Measurements from ENCODE around the gene GLRX3. TPM values are rescaled to one million over a fixed set of nuclear protein-coding genes. Genes with fewer than 3 reads are reported as not detected.
A peak's percentile ranks its signal among the peaks of the same experiment; 100 is the strongest.

Gene GLRX3
- total RNA-seq, 2 experiments from 2014 or later: 73.8 to 83.7 TPM

GRCh38 chr10:130141038-130141437, 4.8 kb downstream of the GLRX3 start:
- H3K9me3 Mint-ChIP-seq: no peaks in the 10 kb centered on the region
- peaks cover 38% of the 10 kb centered on the region for H3K36me3 Mint-ChIP-seq (ENCODE audit: low read depth)
- no peaks in the 10 kb centered on the region for H3K27me3 Mint-ChIP-seq
- ChIA-PET POLR2A (interaction anchor here (0.7 to 2.7 kb wide), 3 partner anchors 30 to 36 kb away, joined by 3 to 41 read pairs (median 12); partner anchors contain the start of gene C10orf143), CTCF (interaction anchor here (0.9 to 2.2 kb wide), 3 partner anchors 20 to 252 kb away, joined by 3 to 8 read pairs (median 5); partner anchors contain the start of gene C10orf143)
- no peak overlapping the region for H3K27ac Mint-ChIP-seq
- no peak for DNase-seq
- H3K4me3 Mint-ChIP-seq: no peak overlapping the region
- H3K4me1 Mint-ChIP-seq: peaks cover 64% of the 10 kb centered on the region

- Mint-ChIP-seq H3K27me3 (no peaks in the 10 kb centered on the region), H3K4me3 (no peak overlapping the region), H3K36me3 (ENCODE audit: low read depth) (peaks cover 42% of the 10 kb centered on the region), H3K9me3 (no peaks in the 10 kb centered on the region), H3K27ac (peak overlapping the region; percentile 34), H3K4me1 (peaks cover 67% of the 10 kb centered on the region)
- POLR2A ChIA-PET: interaction anchor here (0.7 to 2.7 kb wide), 3 partner anchors 29 to 35 kb away, joined by 3 to 41 read pairs (median 12); partner anchors contain the start of gene C10orf143
- CTCF ChIA-PET: interaction anchor here (0.9 to 2.2 kb wide), 3 partner anchors 20 to 253 kb away, joined by 3 to 8 read pairs (median 5); partner anchors contain the start of gene C10orf143
- DNase-seq: no peak
Observed at GRCh38 chr10:130141460-130141859, 5.3 kb downstream of the GLRX3 start.

GRCh38 chr10:130141878-130142277, 5.7 kb downstream of the GLRX3 start:
- DNase-seq: peak; percentile 36
- ChIA-PET POLR2A (interaction anchor here (2.1 to 2.7 kb wide), 2 partner anchors 29 to 31 kb away, joined by 12 to 41 read pairs; partner anchors contain the start of gene C10orf143), CTCF (interaction anchor here (0.9 to 2.2 kb wide), 3 partner anchors 19 to 253 kb away, joined by 3 to 8 read pairs (median 5); partner anchors contain the start of gene C10orf143)
- no peaks in the 10 kb centered on the region for H3K9me3 Mint-ChIP-seq
- H3K4me3 Mint-ChIP-seq: no peak overlapping the region
- peaks cover 46% of the 10 kb centered on the region for H3K36me3 Mint-ChIP-seq (ENCODE audit: low read depth)
- H3K27ac Mint-ChIP-seq: peak overlapping the region; percentile 34
- H3K27me3 Mint-ChIP-seq: no peaks in the 10 kb centered on the region
- peaks cover 67% of the 10 kb centered on the region for H3K4me1 Mint-ChIP-seq

DNA sequence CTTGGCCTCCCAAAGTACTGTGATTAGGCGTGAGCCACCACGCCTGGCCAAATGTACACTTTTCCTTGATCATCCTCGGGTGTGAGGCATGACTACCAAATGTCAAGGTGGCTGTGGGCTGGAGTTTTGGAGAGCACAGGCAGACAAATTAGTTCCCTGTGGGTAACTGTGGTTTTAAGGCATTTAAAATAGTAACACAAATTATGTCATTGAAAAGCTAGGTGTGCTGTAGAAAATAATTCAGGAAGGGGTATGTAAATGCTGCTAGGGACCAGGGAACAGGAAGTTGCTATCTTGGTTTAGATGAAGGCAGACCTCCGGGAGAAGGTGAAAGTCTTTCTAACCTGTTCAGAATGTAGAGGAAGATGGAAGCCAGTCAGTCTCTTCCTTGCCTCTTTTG, 9.9 kb downstream of the GLRX3 start:
- peaks cover 32% of the 10 kb centered on the region for H3K4me1 Mint-ChIP-seq
- H3K36me3 Mint-ChIP-seq (ENCODE audit: low read depth): peaks cover 47% of the 10 kb centered on the region
- H3K27me3 Mint-ChIP-seq: no peaks in the 10 kb centered on the region
- H3K27ac Mint-ChIP-seq: no peak overlapping the region
- no peaks in the 10 kb centered on the region for H3K9me3 Mint-ChIP-seq
- CTCF ChIA-PET: no interaction called here
- H3K4me3 Mint-ChIP-seq: no peak overlapping the region
- DNase-seq: no peak
- POLR2A ChIA-PET: interaction anchor here (1.4 kb wide), 1 partner anchor 9 kb away, joined by 3 read pairs; no protein-coding TSS in a partner anchor

DNA sequence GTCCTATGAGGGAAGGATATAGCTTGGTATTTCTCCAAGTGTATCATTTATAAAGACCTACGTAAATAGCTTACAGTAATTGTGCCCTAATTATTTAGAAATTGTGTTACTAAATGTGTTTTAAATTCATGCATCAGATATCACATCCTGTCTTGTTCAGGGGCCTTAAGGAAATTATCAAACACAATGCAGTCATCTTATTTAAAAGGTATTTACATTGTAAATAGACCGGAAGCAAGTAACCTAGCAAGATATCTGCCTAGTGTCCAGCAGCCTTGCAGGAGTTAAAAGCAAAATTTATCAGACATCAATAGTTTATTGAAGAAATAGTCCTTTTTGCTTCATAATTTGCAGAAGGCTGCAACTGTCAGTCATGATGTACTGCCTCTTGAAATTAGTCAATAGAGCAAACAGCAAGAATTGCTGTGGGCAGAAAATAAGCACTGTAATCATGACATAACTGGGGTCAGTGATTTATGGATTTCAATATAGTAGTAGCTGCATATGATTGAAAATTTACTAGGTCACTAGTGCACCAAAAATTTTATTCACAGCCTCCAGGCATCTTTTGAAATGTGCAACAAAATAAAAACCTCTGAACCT, 23.1 kb downstream of the GLRX3 start:
- Mint-ChIP-seq H3K27ac (no peak overlapping the region), H3K4me1 (peaks cover 20% of the 10 kb centered on the region), H3K27me3 (no peaks in the 10 kb centered on the region)

DNA sequence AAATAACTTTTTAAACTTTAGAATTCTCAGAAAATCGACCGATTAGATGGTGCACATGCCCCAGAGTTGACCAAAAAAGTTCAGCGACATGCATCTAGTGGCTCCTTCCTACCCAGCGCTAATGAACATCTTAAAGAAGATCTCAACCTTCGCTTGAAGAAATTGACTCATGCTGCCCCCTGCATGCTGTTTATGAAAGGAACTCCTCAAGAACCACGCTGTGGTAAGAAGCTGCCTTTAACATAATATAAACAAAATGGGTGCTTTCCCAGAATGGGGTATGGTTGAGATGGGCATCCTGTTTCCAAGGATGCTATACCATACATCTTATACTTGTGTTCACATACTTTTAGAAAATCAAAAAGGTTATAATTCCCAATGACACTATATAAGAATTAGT, 24.6 kb downstream of the GLRX3 start:
- ChIA-PET CTCF (interaction anchor here (0.7 to 1.9 kb wide), 6 partner anchors 9 to 51 kb away, joined by 3 to 6 read pairs (median 4); partner anchors contain the start of gene C10orf143), POLR2A (no interaction called here)
- H3K27me3 Mint-ChIP-seq: no peaks in the 10 kb centered on the region
- H3K4me1 Mint-ChIP-seq: peaks cover 17% of the 10 kb centered on the region
- no peaks in the 10 kb centered on the region for H3K9me3 Mint-ChIP-seq
- DNase-seq: peak; percentile 24
- peaks cover 28% of the 10 kb centered on the region for H3K36me3 Mint-ChIP-seq (ENCODE audit: low read depth)
- H3K4me3 Mint-ChIP-seq: no peak overlapping the region
- no peak overlapping the region for H3K27ac Mint-ChIP-seq

More for the DNA sequence above, 23.1 kb downstream of the GLRX3 start:
- DNase-seq: no peak
- Mint-ChIP-seq H3K9me3 (no peaks in the 10 kb centered on the region), H3K4me3 (no peak overlapping the region), H3K36me3 (ENCODE audit: low read depth) (peaks cover 31% of the 10 kb centered on the region)
- ChIA-PET POLR2A (interaction anchor here (1.1 to 1.6 kb wide), 3 partner anchors 21 to 48 kb away, joined by 3 to 7 read pairs (median 4); partner anchors contain the start of genes C10orf143 and GLRX3), CTCF (interaction anchor here (0.7 to 1.7 kb wide), 3 partner anchors 18 to 49 kb away, joined by 3 to 6 read pairs (median 4); partner anchors contain the start of gene C10orf143)

DNA sequence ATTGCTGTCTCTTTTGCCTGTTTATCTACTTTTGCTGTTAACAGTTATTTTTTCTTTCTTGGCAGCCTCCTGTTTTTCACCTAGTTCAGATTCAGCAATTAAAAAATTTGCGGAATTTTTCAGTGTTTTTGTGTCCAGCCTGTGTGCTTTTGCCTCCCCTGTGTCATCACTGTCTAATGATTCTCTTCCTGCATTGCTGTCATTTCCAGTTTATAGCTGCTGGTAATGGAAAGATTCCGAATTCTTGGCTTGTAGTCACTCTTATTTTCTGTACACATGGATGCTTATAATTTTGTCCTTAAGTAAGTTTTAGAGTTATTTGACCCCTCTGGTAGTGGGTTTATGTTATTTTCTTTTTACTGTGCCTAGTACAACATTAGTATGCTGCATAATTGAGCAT, 25.1 kb downstream of the GLRX3 start:
- DNase-seq: no peak
- Mint-ChIP-seq H3K27ac (no peak overlapping the region), H3K36me3 (ENCODE audit: low read depth) (peaks cover 32% of the 10 kb centered on the region), H3K27me3 (no peaks in the 10 kb centered on the region), H3K4me3 (no peak overlapping the region), H3K9me3 (no peaks in the 10 kb centered on the region), H3K4me1 (peaks cover 17% of the 10 kb centered on the region)
- ChIA-PET CTCF (interaction anchor here (0.7 to 1.9 kb wide), 6 partner anchors 8 to 51 kb away, joined by 3 to 5 read pairs (median 3); partner anchors contain the start of gene C10orf143), POLR2A (interaction anchor here (1.1 kb wide), 1 partner anchor 50 kb away, joined by 5 read pairs; the partner anchor contains the start of gene C10orf143)

DNA sequence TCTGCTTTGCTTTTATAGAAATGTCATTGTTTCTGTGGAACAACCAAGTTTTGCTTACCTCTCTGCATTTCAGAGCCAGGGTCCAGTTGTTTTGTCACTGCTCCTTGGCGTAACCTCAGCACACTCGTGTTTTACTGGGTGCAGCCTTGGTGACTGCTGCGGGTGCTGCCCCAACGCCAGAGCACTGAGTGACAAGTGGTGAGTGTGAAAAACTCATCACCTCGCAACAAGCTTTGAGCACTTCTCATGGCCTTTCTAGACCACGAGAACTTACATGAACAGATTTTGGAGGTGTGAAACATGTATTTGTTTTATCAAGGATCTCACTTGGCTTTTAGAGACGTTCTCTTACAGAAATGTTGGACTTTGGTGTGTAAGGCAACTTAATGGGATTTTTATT, 31.0 kb downstream of the GLRX3 start:
- peaks cover 41% of the 10 kb centered on the region for H3K4me1 Mint-ChIP-seq
- H3K27ac Mint-ChIP-seq: no peak overlapping the region
- no peaks in the 10 kb centered on the region for H3K27me3 Mint-ChIP-seq
- no peak for DNase-seq
- no peak overlapping the region for H3K4me3 Mint-ChIP-seq
- H3K36me3 Mint-ChIP-seq (ENCODE audit: low read depth): peaks cover 59% of the 10 kb centered on the region
- no peaks in the 10 kb centered on the region for H3K9me3 Mint-ChIP-seq
- CTCF ChIA-PET: interaction anchor here (1.4 kb wide), 1 partner anchor 12 kb away, joined by 4 read pairs; no protein-coding TSS in a partner anchor
- POLR2A ChIA-PET: interaction anchor here (1.0 kb wide), 1 partner anchor 31 kb away, joined by 3 read pairs; the partner anchor contains the start of gene GLRX3

- Mint-ChIP-seq H3K9me3 (no peaks in the 10 kb centered on the region), H3K4me3 (no peak overlapping the region), H3K4me1 (peaks cover 41% of the 10 kb centered on the region), H3K36me3 (ENCODE audit: low read depth) (peaks cover 54% of the 10 kb centered on the region), H3K27me3 (no peaks in the 10 kb centered on the region), H3K27ac (no peak overlapping the region)
- DNase-seq: no peak
- ChIA-PET CTCF (interaction anchor here (1.4 kb wide), 1 partner anchor 12 kb away, joined by 4 read pairs; no protein-coding TSS in a partner anchor), POLR2A (interaction anchor here (2.4 kb wide), 1 partner anchor 58 kb away, joined by 11 read pairs; no protein-coding TSS in a partner anchor)
Observed at GRCh38 chr10:130167707-130168106, 31.5 kb downstream of the GLRX3 start.

DNA sequence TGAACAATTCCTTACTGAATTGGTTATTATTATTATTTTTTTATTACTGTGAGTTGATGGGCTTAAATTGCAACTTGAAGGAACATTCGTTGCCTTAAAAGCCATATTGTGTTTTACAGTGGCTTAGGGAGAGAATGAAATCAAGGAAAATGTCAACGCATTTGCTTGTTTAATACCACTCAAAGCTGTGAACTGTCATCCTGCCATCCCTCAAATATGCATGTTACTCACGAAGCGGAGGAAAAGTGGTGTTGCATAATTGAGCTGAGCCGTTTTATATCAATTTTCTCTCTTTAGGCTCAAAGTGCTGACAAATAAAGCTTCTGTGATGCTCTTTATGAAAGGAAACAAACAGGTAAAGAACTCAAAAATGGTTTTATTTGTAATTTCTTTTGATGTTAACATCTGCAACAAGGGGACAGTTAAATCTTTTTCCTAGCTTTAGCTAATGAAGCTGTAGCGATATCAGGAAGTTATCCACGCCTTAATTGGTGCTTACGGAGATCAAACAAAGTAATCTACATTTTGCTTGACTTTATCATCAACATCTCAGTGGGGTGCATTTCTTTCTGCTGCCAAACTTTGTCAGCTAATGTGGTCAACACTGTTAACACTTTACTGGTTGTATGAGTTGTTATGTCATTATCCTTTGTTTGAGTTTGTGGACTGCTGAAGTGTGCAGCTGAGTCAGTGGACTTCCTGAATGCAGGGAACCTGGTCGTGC, 33.1 kb downstream of the GLRX3 start:
- Mint-ChIP-seq H3K4me3 (no peak overlapping the region), H3K27me3 (no peaks in the 10 kb centered on the region), H3K4me1 (peaks cover 49% of the 10 kb centered on the region), H3K27ac (peak overlapping the region; percentile 40), H3K36me3 (ENCODE audit: low read depth) (peaks cover 63% of the 10 kb centered on the region), H3K9me3 (no peaks in the 10 kb centered on the region)
- CTCF ChIA-PET: interaction anchor here (0.7 to 1.2 kb wide), 3 partner anchors 8 to 59 kb away, joined by 3 to 4 read pairs (median 3); partner anchors contain the start of gene C10orf143
- POLR2A ChIA-PET: interaction anchor here (1.1 to 3.0 kb wide), 5 partner anchors 18 to 59 kb away, joined by 3 to 12 read pairs (median 9); partner anchors contain the start of gene GLRX3
- DNase-seq: no peak

DNA sequence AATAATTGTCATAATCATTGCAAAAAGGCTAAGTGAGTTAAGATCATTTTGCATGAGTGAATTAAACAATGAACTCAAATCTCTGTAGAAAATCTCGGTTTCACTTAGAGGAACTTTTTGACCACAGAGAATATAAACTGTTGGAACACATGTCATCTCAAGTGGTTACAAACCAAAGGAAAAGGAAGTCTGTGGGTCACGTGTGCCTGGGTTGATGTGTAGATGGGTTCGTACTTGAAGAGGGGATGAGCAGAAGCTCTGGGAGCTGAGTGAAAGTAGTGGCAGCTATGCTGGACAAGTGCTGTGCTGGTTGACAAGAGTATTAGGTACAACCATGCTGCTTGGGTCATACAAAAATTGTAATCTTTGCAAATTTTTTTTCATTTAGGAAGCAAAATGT, 35.0 kb downstream of the GLRX3 start:
- H3K4me3 Mint-ChIP-seq: no peak overlapping the region
- ChIA-PET CTCF (interaction anchor here (1.4 kb wide), 1 partner anchor 8 kb away, joined by 8 read pairs; no protein-coding TSS in a partner anchor), POLR2A (interaction anchor here (1.0 to 3.0 kb wide), 2 partner anchors 29 to 60 kb away, joined by 4 to 12 read pairs; partner anchors contain the start of gene C10orf143)
- peak; percentile 65 for DNase-seq
- H3K4me1 Mint-ChIP-seq: peaks cover 63% of the 10 kb centered on the region
- no peaks in the 10 kb centered on the region for H3K27me3 Mint-ChIP-seq
- H3K27ac Mint-ChIP-seq: no peak overlapping the region
- H3K36me3 Mint-ChIP-seq (ENCODE audit: low read depth): peaks cover 66% of the 10 kb centered on the region
- H3K9me3 Mint-ChIP-seq: no peaks in the 10 kb centered on the region

GRCh38 chr10:130174328-130174727, 38.1 kb downstream of the GLRX3 start:
- Mint-ChIP-seq H3K27ac (no peak overlapping the region), H3K4me1 (peaks cover 44% of the 10 kb centered on the region), H3K4me3 (no peak overlapping the region), H3K27me3 (no peaks in the 10 kb centered on the region), H3K36me3 (ENCODE audit: low read depth) (peaks cover 55% of the 10 kb centered on the region), H3K9me3 (no peaks in the 10 kb centered on the region)
- ChIA-PET POLR2A (interaction anchor here (0.8 to 1.0 kb wide), 2 partner anchors 63 to 65 kb away, joined by 3 read pairs; no protein-coding TSS in a partner anchor), CTCF (interaction anchor here (1.0 kb wide), 1 partner anchor 15 kb away, joined by 4 read pairs; no protein-coding TSS in a partner anchor)
- DNase-seq: no peak

All from activated CD4-positive, alpha-beta memory T cell treated with anti-CD3 and anti-CD28 coated beads, Interleukin-2, amount 10 ng/mL, durations not matched to agents 7 days and 5 days (primary cell).